ENCODE data around the gene C16orf90. TPM values are rescaled to one million over a fixed set of nuclear protein-coding genes. Genes with fewer than 3 reads are reported as not detected.

C16orf90 gene
- polyA plus RNA-seq, 1 experiment: not detected

GRCh38 chr16:3496386-3496785, 1.1 kb upstream of the C16orf90 start:
- no peak for TF ChIP-seq CTCF (IDR thresholded peaks at IDR 0.05; ENCODE audit: insufficient read depth, low read depth, low read length)
- Histone ChIP-seq H3K27me3 (ENCODE audit: control insufficient read depth, insufficient read depth, low read length) (no peaks in the 10 kb centered on the region), H3K36me3 (ENCODE audit: control insufficient read depth, insufficient read depth, low read length) (no peaks in the 10 kb centered on the region), H3K4me3 (ENCODE audit: low read depth, low read length) (no peak overlapping the region)
- ChIA-PET CTCF (interaction anchor here (0.6 kb wide), 1 partner anchor 15 kb away, joined by 4 read pairs; no protein-coding TSS in a partner anchor), POLR2A (no interaction called here)
- DNase-seq (ENCODE audit: low read depth): no peak

- ChIA-PET POLR2A (no interaction called here), CTCF (interaction anchor here (0.5 kb wide), 1 partner anchor 220 kb away, joined by 4 read pairs; no protein-coding TSS in a partner anchor)
- no peak for DNase-seq (ENCODE audit: low read depth)
- H3K36me3 ChIP-seq (ENCODE audit: control insufficient read depth, insufficient read depth, low read length): no peaks in the 10 kb centered on the region
- no peak overlapping the region for H3K4me3 ChIP-seq (ENCODE audit: low read depth, low read length)
- TF ChIP-seq CTCF (IDR thresholded peaks at IDR 0.05; ENCODE audit: insufficient read depth, low read depth, low read length): no peak
- H3K27me3 ChIP-seq (ENCODE audit: control insufficient read depth, insufficient read depth, low read length): no peaks in the 10 kb centered on the region
Observed at GRCh38 chr16:3494386-3494973, 809 bp downstream of the C16orf90 start.

- no peak for DNase-seq (ENCODE audit: low read depth)
- no peak for TF ChIP-seq CTCF (IDR thresholded peaks at IDR 0.05; ENCODE audit: insufficient read depth, low read depth, low read length)
- H3K4me3 ChIP-seq (ENCODE audit: low read depth, low read length): no peak overlapping the region
- peaks cover 6% of the 10 kb centered on the region for H3K36me3 ChIP-seq (ENCODE audit: control insufficient read depth, insufficient read depth, low read length)
- no peaks in the 10 kb centered on the region for H3K27me3 ChIP-seq (ENCODE audit: control insufficient read depth, insufficient read depth, low read length)
- CTCF ChIA-PET: no interaction called here
- POLR2A ChIA-PET: no interaction called here
Observed at GRCh38 chr16:3492356-3492755, 2.9 kb downstream of the C16orf90 start.

GRCh38 chr16:3490911-3491629, 4.2 kb downstream of the C16orf90 start:
- ChIA-PET POLR2A (no interaction called here), CTCF (interaction anchor here (0.6 to 0.8 kb wide), 2 partner anchors 9 to 224 kb away, joined by 3 read pairs; no protein-coding TSS in a partner anchor)
- Histone ChIP-seq H3K36me3 (ENCODE audit: control insufficient read depth, insufficient read depth, low read length) (peaks cover 13% of the 10 kb centered on the region), H3K4me3 (ENCODE audit: low read depth, low read length) (no peak overlapping the region), H3K27me3 (ENCODE audit: control insufficient read depth, insufficient read depth, low read length) (no peaks in the 10 kb centered on the region)
- TF ChIP-seq CTCF (IDR thresholded peaks at IDR 0.05; ENCODE audit: insufficient read depth, low read depth, low read length): no peak
- no peak for DNase-seq (ENCODE audit: low read depth)

GRCh38 chr16:3488801-3489200, 6.5 kb downstream of the C16orf90 start:
- POLR2A ChIA-PET: no interaction called here
- no peak for DNase-seq (ENCODE audit: low read depth)
- peaks cover 30% of the 10 kb centered on the region for H3K36me3 ChIP-seq (ENCODE audit: control insufficient read depth, insufficient read depth, low read length)

More at GRCh38 chr16:3488801-3489200, 6.5 kb downstream of the C16orf90 start:
- CTCF ChIA-PET: no interaction called here
- TF ChIP-seq CTCF (IDR thresholded peaks at IDR 0.05; ENCODE audit: insufficient read depth, low read depth, low read length): no peak
- Histone ChIP-seq H3K27me3 (ENCODE audit: control insufficient read depth, insufficient read depth, low read length) (no peaks in the 10 kb centered on the region), H3K4me3 (ENCODE audit: low read depth, low read length) (no peak overlapping the region)

All from BJ (cell line).